ENCODE results near the gene ERP29. TPM values are rescaled to one million over a fixed set of nuclear protein-coding genes. Genes with fewer than 3 reads are reported as not detected.

Gene ERP29
- total RNA-seq, 4 donors from 2014 or later: 33.5 to 35.3 (median 34.9) TPM

GRCh38 chr12:112020947-112021457 is 7.8 kb downstream of the ERP29 start:
- 84% methylated on average over 8 of the region's 8 CpGs for whole genome bisulfite sequencing
- H3K27ac ChIP-seq (replicated peaks in 1 of 4): no peak overlapping the region
- intact Hi-C loops (cut with DNase I): no loop called here
- H3K4me3 ChIP-seq: no peak overlapping the region
- no peak for DNase-seq (ENCODE audit: extremely low spot score)
- H3K27me3 ChIP-seq: no peaks in the 10 kb centered on the region
- H3K9me3 ChIP-seq: no peaks in the 10 kb centered on the region
- H3K36me3 ChIP-seq: peaks cover 16 to 76% (median 61%) of the 10 kb centered on the region in 4 donors
- TF ChIP-seq EP300 (IDR thresholded peaks at IDR 0.05): no peak
- no peak for TF ChIP-seq CTCF (IDR thresholded peaks at IDR 0.05)
- TF ChIP-seq POLR2A (IDR thresholded peaks at IDR 0.05; ENCODE audit: low read depth): no peak
- TF ChIP-seq POLR2AphosphoS5 (IDR thresholded peaks at IDR 0.05): no peak
- H3K4me1 ChIP-seq: peaks cover 0 to 23% (median 3%) of the 10 kb centered on the region in 4 donors

- H3K27me3 ChIP-seq: no peaks in the 10 kb centered on the region
- H3K4me3 ChIP-seq: no peak overlapping the region
- intact Hi-C loops (cut with DNase I): no loop called here
- TF ChIP-seq CTCF (IDR thresholded peaks at IDR 0.05) (no peak), POLR2A (IDR thresholded peaks at IDR 0.05; ENCODE audit: low read depth) (no peak), POLR2AphosphoS5 (IDR thresholded peaks at IDR 0.05) (no peak), EP300 (IDR thresholded peaks at IDR 0.05) (no peak)
- H3K9me3 ChIP-seq: no peaks in the 10 kb centered on the region
- no peak overlapping the region for H3K27ac ChIP-seq (replicated peaks in 1 of 4)
- DNase-seq (ENCODE audit: extremely low spot score): no peak
- peaks cover 16 to 67% (median 57%) of the 10 kb centered on the region in 4 donors for H3K36me3 ChIP-seq
- H3K4me1 ChIP-seq: peaks cover 0 to 10% (median under 1%) of the 10 kb centered on the region in 4 donors
- WGBS: 86% methylated on average over 11 of the region's 11 CpGs
Observed at GRCh38 chr12:112022241-112023016, 9.2 kb downstream of the ERP29 start.

- WGBS: 87% methylated on average over 4 of the region's 4 CpGs
- intact Hi-C loops (cut with DNase I): no loop called here
Observed at GRCh38 chr12:112023759-112024396, 10.7 kb downstream of the ERP29 start.

GRCh38 chr12:112025808-112026375 is 12.7 kb downstream of the ERP29 start:
- 77% methylated on average over 4 of the region's 4 CpGs for WGBS
- H3K4me1 ChIP-seq: no peaks in the 10 kb centered on the region
- peaks cover 25 to 72% (median 59%) of the 10 kb centered on the region in 4 donors for H3K36me3 ChIP-seq
- no peak overlapping the region for H3K27ac ChIP-seq (replicated peaks in 1 of 4)
- no peaks in the 10 kb centered on the region for H3K9me3 ChIP-seq
- intact Hi-C loops (cut with DNase I): no loop called here
- no peak for DNase-seq (ENCODE audit: extremely low spot score)
- no peak for TF ChIP-seq POLR2A (IDR thresholded peaks at IDR 0.05; ENCODE audit: low read depth)
- H3K27me3 ChIP-seq: no peaks in the 10 kb centered on the region
- no peak overlapping the region for H3K4me3 ChIP-seq

More at GRCh38 chr12:112023759-112024396, 10.7 kb downstream of the ERP29 start:
- Histone ChIP-seq H3K27ac (replicated peaks in 1 of 4) (no peak overlapping the region), H3K4me1 (peaks cover 0 to 7% (median 0%) of the 10 kb centered on the region in 4 donors), H3K27me3 (no peaks in the 10 kb centered on the region), H3K36me3 (peaks cover 19 to 74% (median 63%) of the 10 kb centered on the region in 4 donors), H3K9me3 (no peaks in the 10 kb centered on the region), H3K4me3 (no peak overlapping the region)
- no peak for TF ChIP-seq POLR2A (IDR thresholded peaks at IDR 0.05; ENCODE audit: low read depth)
- no peak for TF ChIP-seq EP300 (IDR thresholded peaks at IDR 0.05)
- no peak for TF ChIP-seq POLR2AphosphoS5 (IDR thresholded peaks at IDR 0.05)
- no peak for TF ChIP-seq CTCF (IDR thresholded peaks at IDR 0.05)
- no peak for DNase-seq (ENCODE audit: extremely low spot score)

- 95% methylated on average over 2 of the region's 2 CpGs for WGBS
- TF ChIP-seq EP300 (IDR thresholded peaks at IDR 0.05) (no peak), POLR2A (IDR thresholded peaks at IDR 0.05; ENCODE audit: low read depth) (no peak), POLR2AphosphoS5 (IDR thresholded peaks at IDR 0.05) (no peak), CTCF (IDR thresholded peaks at IDR 0.05) (no peak)
- intact Hi-C loops (cut with DNase I): no loop called here
Observed at GRCh38 chr12:112029301-112029700, 16.1 kb downstream of the ERP29 start.

More at GRCh38 chr12:112029301-112029700, 16.1 kb downstream of the ERP29 start:
- no peaks in the 10 kb centered on the region for H3K9me3 ChIP-seq
- H3K27me3 ChIP-seq: no peaks in the 10 kb centered on the region
- peaks cover 36 to 71% (median 58%) of the 10 kb centered on the region in 4 donors for H3K36me3 ChIP-seq
- no peak overlapping the region for H3K27ac ChIP-seq (replicated peaks in 1 of 4)
- DNase-seq (ENCODE audit: extremely low spot score): no peak
- no peaks in the 10 kb centered on the region for H3K4me1 ChIP-seq
- no peak overlapping the region for H3K4me3 ChIP-seq
